ENCODE measurements around the gene ZNF692. TPM values are rescaled to one million over a fixed set of nuclear protein-coding genes. Genes with fewer than 3 reads are reported as not detected.
A peak's percentile ranks its signal among the peaks of the same experiment; 100 is the strongest.

ZNF692 gene
- total and polyA plus RNA-seq, 2 of the 13 experiments (the other 11 are each of a cell fraction or from before 2014, with no cell fraction given), result 27.3 to 45.8 TPM

DNA sequence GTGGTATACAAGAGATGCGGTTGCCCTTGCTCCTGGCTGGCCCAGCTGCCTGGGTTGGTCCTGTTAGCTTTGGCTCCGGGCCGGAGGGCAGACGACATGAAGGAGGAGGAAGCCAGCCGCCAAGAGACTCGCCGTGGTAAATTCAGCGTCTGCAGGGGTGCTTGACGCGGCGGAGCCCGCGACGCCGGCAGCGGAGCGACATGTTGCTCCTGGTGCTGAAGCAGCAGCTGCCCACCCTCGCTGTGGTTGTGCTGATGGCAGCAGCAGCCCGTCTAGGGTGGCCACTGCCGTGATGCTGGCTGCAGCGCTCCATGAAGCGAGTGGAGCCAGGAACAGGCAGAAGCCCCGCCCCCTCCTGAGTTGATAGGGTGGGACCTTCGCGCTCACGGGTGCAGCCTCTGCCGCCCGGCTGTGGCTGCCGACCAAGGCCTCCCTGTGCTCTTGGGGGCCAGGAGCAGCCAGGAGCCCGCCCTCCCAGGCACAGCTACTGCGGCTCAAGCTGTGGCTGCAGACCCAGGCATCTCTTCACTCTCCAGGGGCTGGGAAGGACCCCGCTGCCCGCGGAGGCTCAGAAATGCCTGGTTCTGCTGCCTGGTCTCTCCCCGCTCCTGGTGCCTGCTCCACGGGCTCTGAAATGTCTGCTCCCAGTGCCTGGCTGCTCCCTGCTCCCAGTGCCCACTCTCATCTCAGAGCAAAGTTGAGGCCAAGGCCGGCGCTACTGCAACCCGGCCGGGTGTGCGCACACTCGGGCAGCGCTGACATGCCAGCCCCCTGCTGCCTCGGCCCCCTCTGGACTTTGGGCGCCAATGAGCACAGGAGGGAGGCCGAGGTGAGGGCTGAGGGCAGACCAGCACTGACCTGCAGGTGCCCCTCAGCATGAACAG lies 4.4 kb upstream of the ZNF692 start (continued):
- TF ChIP-seq ZFP36 (IDR thresholded peaks at IDR 0.05; ENCODE audit: borderline replicate concordance, low read depth, low read length, partially characterized antibody), result no peak
- peak; percentile 59 for TF ChIP-seq POLR2AphosphoS5 (IDR thresholded peaks at IDR 0.05; ENCODE audit: low read depth, low read length)
- TF ChIP-seq KDM3A (CRISPR knock-in tag; IDR thresholded peaks at IDR 0.05; ENCODE audit: low read depth), result peak; percentile 68; the same call in 1 of the 2 replicates
- TF ChIP-seq ARNTL (CRISPR knock-in tag; IDR thresholded peaks at IDR 0.05), result peak; percentile 17; the same call in 1 of the 2 replicates
- TF ChIP-seq MYNN (CRISPR knock-in tag; IDR thresholded peaks at IDR 0.05; ENCODE audit: low read depth), result 0 out of 2 replicates have a peak, but pooled peaks have one; percentile 24
- TF ChIP-seq HNF4G (IDR thresholded peaks at IDR 0.05; ENCODE audit: borderline replicate concordance, low read depth, low read length), result peak; percentile 57
- TF ChIP-seq HNF4G (CRISPR knock-in tag; IDR thresholded peaks at IDR 0.05; ENCODE audit: borderline replicate concordance, low read depth), result no peak; the same call in 1 of the 2 replicates
- peak; percentile 69; the same call in 1 of the 2 replicates for TF ChIP-seq ZFP90 (CRISPR knock-in tag; IDR thresholded peaks at IDR 0.05; ENCODE audit: borderline replicate concordance)
- peak; percentile 77; the same call in 1 of the 2 replicates for TF ChIP-seq DR1 (CRISPR knock-in tag; IDR thresholded peaks at IDR 0.05)
- TF ChIP-seq ZNF138 (CRISPR knock-in tag; IDR thresholded peaks at IDR 0.05; ENCODE audit: low read depth), result 0 out of 2 replicates have a peak, but pooled peaks have one; percentile 22
- TF ChIP-seq ZNF773 (CRISPR knock-in tag; IDR thresholded peaks at IDR 0.05; ENCODE audit: borderline replicate concordance), result no peak
- TF ChIP-seq, protein P1, sequence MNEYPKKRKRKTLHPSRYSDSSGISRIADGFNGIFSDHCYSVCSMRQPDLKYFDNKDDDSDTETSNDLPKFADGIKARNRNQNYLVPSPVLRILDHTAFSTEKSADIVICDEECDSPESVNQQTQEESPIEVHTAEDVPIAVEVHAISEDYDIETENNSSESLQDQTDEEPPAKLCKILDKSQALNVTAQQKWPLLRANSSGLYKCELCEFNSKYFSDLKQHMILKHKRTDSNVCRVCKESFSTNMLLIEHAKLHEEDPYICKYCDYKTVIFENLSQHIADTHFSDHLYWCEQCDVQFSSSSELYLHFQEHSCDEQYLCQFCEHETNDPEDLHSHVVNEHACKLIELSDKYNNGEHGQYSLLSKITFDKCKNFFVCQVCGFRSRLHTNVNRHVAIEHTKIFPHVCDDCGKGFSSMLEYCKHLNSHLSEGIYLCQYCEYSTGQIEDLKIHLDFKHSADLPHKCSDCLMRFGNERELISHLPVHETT (CRISPR knock-in tag; conservative IDR thresholded peaks at IDR 0.05), result peak; percentile 14; the same call in 1 of the 2 replicates
- TF ChIP-seq ZNF121 (CRISPR knock-in tag; IDR thresholded peaks at IDR 0.05), result peak; percentile 25; the same call in 1 of the 2 replicates
- TF ChIP-seq ZMYM3 (CRISPR knock-in tag; IDR thresholded peaks at IDR 0.05), result peak; percentile 70; the same call in 1 of the 2 replicates
- TF ChIP-seq ZBTB21 (CRISPR knock-in tag; IDR thresholded peaks at IDR 0.05), result no peak
- peak; percentile 90 for TF ChIP-seq ZNF292 (CRISPR knock-in tag; IDR thresholded peaks at IDR 0.05; ENCODE audit: borderline replicate concordance, low read depth)
- TF ChIP-seq, protein P2, sequence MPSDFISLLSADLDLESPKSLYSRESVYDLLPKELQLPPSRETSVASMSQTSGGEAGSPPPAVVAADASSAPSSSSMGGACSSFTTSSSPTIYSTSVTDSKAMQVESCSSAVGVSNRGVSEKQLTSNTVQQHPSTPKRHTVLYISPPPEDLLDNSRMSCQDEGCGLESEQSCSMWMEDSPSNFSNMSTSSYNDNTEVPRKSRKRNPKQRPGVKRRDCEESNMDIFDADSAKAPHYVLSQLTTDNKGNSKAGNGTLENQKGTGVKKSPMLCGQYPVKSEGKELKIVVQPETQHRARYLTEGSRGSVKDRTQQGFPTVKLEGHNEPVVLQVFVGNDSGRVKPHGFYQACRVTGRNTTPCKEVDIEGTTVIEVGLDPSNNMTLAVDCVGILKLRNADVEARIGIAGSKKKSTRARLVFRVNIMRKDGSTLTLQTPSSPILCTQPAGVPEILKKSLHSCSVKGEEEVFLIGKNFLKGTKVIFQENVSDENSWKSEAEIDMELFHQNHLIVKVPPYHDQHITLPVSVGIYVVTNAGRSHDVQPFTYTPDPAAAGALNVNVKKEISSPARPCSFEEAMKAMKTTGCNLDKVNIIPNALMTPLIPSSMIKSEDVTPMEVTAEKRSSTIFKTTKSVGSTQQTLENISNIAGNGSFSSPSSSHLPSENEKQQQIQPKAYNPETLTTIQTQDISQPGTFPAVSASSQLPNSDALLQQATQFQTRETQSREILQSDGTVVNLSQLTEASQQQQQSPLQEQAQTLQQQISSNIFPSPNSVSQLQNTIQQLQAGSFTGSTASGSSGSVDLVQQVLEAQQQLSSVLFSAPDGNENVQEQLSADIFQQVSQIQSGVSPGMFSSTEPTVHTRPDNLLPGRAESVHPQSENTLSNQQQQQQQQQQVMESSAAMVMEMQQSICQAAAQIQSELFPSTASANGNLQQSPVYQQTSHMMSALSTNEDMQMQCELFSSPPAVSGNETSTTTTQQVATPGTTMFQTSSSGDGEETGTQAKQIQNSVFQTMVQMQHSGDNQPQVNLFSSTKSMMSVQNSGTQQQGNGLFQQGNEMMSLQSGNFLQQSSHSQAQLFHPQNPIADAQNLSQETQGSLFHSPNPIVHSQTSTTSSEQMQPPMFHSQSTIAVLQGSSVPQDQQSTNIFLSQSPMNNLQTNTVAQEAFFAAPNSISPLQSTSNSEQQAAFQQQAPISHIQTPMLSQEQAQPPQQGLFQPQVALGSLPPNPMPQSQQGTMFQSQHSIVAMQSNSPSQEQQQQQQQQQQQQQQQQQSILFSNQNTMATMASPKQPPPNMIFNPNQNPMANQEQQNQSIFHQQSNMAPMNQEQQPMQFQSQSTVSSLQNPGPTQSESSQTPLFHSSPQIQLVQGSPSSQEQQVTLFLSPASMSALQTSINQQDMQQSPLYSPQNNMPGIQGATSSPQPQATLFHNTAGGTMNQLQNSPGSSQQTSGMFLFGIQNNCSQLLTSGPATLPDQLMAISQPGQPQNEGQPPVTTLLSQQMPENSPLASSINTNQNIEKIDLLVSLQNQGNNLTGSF (CRISPR knock-in tag; IDR thresholded peaks at IDR 0.05), result peak; percentile 70; the same call in 1 of the 2 replicates
- peak; percentile 81; the same call in 1 of the 2 replicates for TF ChIP-seq ZNF790 (CRISPR knock-in tag; IDR thresholded peaks at IDR 0.05; ENCODE audit: borderline replicate concordance)
- TF ChIP-seq ZNF670 (CRISPR knock-in tag; IDR thresholded peaks at IDR 0.05; ENCODE audit: borderline replicate concordance), result 0 out of 2 replicates have a peak, but pooled peaks have one; percentile 51
- 0 out of 2 replicates have a peak, but pooled peaks have one; percentile 36 for TF ChIP-seq ZNF337 (CRISPR knock-in tag; IDR thresholded peaks at IDR 0.05; ENCODE audit: borderline replicate concordance, low read depth)
- 0 out of 2 replicates have a peak, but pooled peaks have one; percentile 59 for TF ChIP-seq ZNF264 (CRISPR knock-in tag; IDR thresholded peaks at IDR 0.05)

Measured in HepG2 (cell line).